Fibroblast of the aortic adventitia (primary cell): Measurements from ENCODE around the gene GRK3. TPM values are rescaled to one million over a fixed set of nuclear protein-coding genes. Genes with fewer than 3 reads are reported as not detected.

Source experiments
- DNase-seq: peaks from one replicate; pipeline ENCODE4 v3.0.0-alpha.2; 2010; ENCODE audit warnings: low read depth
- H3K4me3 ChIP-seq: 2 replicates; pipeline ENCODE4 v1.5.1; 2011; ENCODE audit warnings: low read depth, mild to moderate bottlenecking, control low read depth, low read length, moderate library complexity
- CTCF ChIP-seq: IDR thresholded peaks from 2 replicates; pipeline ENCODE4 v1.5.1; 2011; ENCODE audit warnings: mild to moderate bottlenecking, low read length, control low read depth, inconsistent platforms; ENCODE audit not compliant: insufficient read depth
- total RNA-seq: library from RNA; depleted of rRNA; stranded (reverse); fragments of >200 nt; gene quantifications from 2 replicates; pipeline ENCODE4 v1.2.3, GENCODE V29; 2012; ENCODE audit warnings: low replicate concordance

Gene GRK3
- total RNA-seq, 1 donor: 1.3 TPM

- no peak overlapping the region for H3K4me3 ChIP-seq
- no peak for DNase-seq
- TF ChIP-seq CTCF: no peak
Measured at GRCh38 chr22:25765801-25766200, 201.3 kb downstream of the GRK3 start.

GRCh38 chr22:25766418-25766817, 201.9 kb downstream of the GRK3 start:
- no peak overlapping the region for H3K4me3 ChIP-seq
- DNase-seq: no peak
- TF ChIP-seq CTCF: no peak

- no peak overlapping the region for H3K4me3 ChIP-seq
- no peak for TF ChIP-seq CTCF
- DNase-seq: no peak
Measured at GRCh38 chr22:25770333-25770732, 205.9 kb downstream of the GRK3 start.

GRCh38 chr22:25772288-25772687, 207.8 kb downstream of the GRK3 start:
- DNase-seq: no peak
- no peak for TF ChIP-seq CTCF
- no peak overlapping the region for H3K4me3 ChIP-seq

- peak; percentile 53 for TF ChIP-seq CTCF
- H3K4me3 ChIP-seq: no peak overlapping the region
- no peak for DNase-seq
Measured at GRCh38 chr22:25774575-25775026, 210.1 kb downstream of the GRK3 start.

- no peak for DNase-seq
- no peak overlapping the region for H3K4me3 ChIP-seq
- TF ChIP-seq CTCF: no peak
Measured at GRCh38 chr22:25775531-25775930, 211.1 kb downstream of the GRK3 start.

- no peak for DNase-seq
- H3K4me3 ChIP-seq: no peak overlapping the region
- no peak for TF ChIP-seq CTCF
Measured at GRCh38 chr22:25777411-25777810, 212.9 kb downstream of the GRK3 start.
